Stimulated activated CD4-positive, alpha-beta T cell treated with anti-CD3 and anti-CD28 coated beads, Interleukin-15, amount 100 ng/mL, for 24 hours (primary cell): ENCODE results near the gene UGT2A1.

Source experiments
- DNase-seq: peaks from one replicate; pipeline ENCODE4 v3.0.0-alpha.2; 2020

UGT2A1 gene

GRCh38 chr4:69584135-69584534 is 68.9 kb downstream of the UGT2A1 start:
- DNase-seq = no peak

GRCh38 chr4:69583543-69583942 is 69.5 kb downstream of the UGT2A1 start:
- DNase-seq = no peak

GRCh38 chr4:69577245-69577644 is 75.8 kb downstream of the UGT2A1 start:
- DNase-seq = no peak

GRCh38 chr4:69576251-69576877 is 76.7 kb downstream of the UGT2A1 start:
- no peak for DNase-seq

GRCh38 chr4:69568787-69569186 is 84.3 kb downstream of the UGT2A1 start:
- no peak for DNase-seq

GRCh38 chr4:69563424-69563823 is 89.6 kb downstream of the UGT2A1 start:
- no peak for DNase-seq

GRCh38 chr4:69549651-69550050 is 103.4 kb downstream of the UGT2A1 start:
- no peak for DNase-seq

GRCh38 chr4:69546134-69546765 is 106.8 kb downstream of the UGT2A1 start:
- no peak for DNase-seq
